GM12892 (cell line): ENCODE results near the gene RIN3.

Experiments
- POLR2A ChIP-seq: IDR thresholded peaks from 2 replicates; pipeline ENCODE4 v1.6.1; 2011; ENCODE audit warnings: low read depth, low read length, control low read depth
- POLR2AphosphoS5 ChIP-seq: IDR thresholded peaks from 2 replicates; pipeline ENCODE4 v1.6.1; 2011; ENCODE audit warnings: low read depth, low read length, control low read depth
- TAF1 ChIP-seq: IDR thresholded peaks from 2 replicates; pipeline ENCODE4 v1.6.1; 2011; ENCODE audit warnings: low read depth, mild to moderate bottlenecking, control low read depth, low read length, borderline replicate concordance

- TF ChIP-seq POLR2AphosphoS5, result no peak
- no peak for TF ChIP-seq POLR2A
- TF ChIP-seq TAF1, result no peak
These were observed 19.0 kb downstream of the RIN3 start for GRCh38 chr14:92532490-92533163.
